Fibroblast of pulmonary artery (primary cell): ENCODE results near the gene ZNF91.
"Not testable (repeated sequence)": the region's sequence is repeated elsewhere in the genome, so short reads cannot be mapped to it uniquely, and the experiment has no call there.

ENCODE experiments used
- DNase-seq: peaks from one replicate; pipeline ENCODE4 v3.0.0-alpha.2; 2010; ENCODE audit warnings: low read depth
- H3K4me3 ChIP-seq: replicated peaks from 2 replicates; pipeline ENCODE4 v1.5.1; 2011; ENCODE audit warnings: low read depth, mild to moderate bottlenecking, control low read depth, low read length, moderate library complexity
- CTCF ChIP-seq: IDR thresholded peaks from 2 replicates; pipeline ENCODE4 v1.5.1; 2011; ENCODE audit warnings: mild to moderate bottlenecking, control low read depth, low read length, inconsistent platforms; ENCODE audit errors: missing control alignments

Gene ZNF91

DNA sequence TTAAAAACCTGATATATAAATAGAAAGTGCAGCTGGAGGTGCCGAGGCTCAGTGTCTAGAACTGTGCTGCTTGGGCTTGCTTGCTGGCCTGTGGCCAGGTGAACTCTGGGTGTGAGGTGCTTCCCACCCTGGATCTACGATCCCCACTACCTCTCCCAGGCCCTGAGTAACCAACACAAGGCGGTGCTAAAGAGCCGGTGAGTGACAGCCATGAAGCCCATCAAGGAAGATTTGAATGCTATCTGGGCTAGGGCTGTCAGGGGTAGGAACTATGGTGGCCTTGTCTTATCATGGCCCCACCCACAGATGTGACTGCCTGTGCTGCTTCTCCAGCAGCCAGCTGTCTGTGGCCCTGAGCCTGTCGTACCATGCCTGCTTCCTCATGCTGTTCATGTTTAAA is 25.6 kb upstream of the ZNF91 start:
- DNase-seq = no peak

GRCh38 chr19:23419261-23419660 is 24.0 kb upstream of the ZNF91 start:
- DNase-seq, H3K4me3 ChIP-seq: not testable (repeated sequence)

More for the DNA sequence above, 25.6 kb upstream of the ZNF91 start:
- H3K4me3 ChIP-seq = no peak overlapping the region
- no peak for TF ChIP-seq CTCF

- DNase-seq = peak; percentile 4
- TF ChIP-seq CTCF = no peak
- H3K4me3 ChIP-seq = peak overlapping the region; percentile 31
Measured at GRCh38 chr19:23415561-23416191, 20.4 kb upstream of the ZNF91 start.

GRCh38 chr19:23415034-23415433 is 19.8 kb upstream of the ZNF91 start:
- DNase-seq = no peak
- H3K4me3 ChIP-seq = peak overlapping the region; percentile 31
- no peak for TF ChIP-seq CTCF

DNA sequence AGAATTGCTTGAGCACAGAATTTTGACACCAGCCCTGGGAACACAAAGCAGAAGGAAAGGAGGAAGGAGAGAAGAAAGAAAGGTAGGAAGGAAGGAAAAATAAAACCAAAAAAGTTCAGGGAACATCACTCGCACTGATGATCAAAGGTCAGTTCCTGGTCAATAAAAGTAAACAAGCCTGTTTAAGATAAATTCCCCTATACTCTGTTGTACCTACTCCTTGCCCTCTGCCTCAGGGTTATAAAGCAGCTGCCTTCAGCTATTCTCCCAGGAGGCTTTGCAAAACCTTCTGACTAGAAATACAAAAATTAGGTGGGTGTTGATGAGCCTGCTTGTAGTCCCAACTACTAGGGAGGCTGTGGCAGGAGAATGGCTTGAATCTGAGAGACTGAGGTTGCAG is 14.9 kb upstream of the ZNF91 start:
- no peak for DNase-seq
- no peak for TF ChIP-seq CTCF
- H3K4me3 ChIP-seq = no peak overlapping the region

DNA sequence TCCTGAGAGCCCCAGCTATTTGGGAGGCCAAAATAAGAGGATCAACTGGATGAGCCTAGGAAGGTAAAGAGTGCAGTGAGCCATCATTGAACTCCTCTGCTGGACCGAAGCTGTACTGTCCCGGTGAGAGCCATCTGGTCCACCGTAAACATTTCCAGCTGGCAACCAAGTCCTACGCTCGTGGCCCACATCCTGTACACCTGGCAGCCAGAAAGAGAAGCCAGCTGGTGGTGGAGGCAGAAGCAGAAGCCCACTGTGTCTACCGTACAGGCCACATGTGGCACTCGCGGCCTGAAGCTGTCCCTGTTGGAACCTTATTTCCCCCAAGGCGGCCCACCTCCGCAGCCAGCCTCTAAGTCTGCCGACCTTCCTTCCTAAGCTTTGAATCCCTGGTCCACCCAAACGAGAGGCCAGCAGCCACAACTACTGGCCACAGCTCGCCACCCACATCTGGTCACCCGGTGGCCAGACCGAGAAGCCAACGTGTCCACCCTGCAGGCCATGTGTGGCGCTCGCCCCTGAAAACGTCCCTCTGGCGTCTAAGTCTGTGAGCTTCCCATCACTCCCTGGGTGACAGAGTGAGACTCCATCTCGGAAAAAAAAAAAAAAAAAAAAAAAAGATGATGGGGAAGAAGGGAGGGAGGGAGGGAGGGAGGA is 14.2 kb upstream of the ZNF91 start:
- H3K4me3 ChIP-seq = no peak overlapping the region
- no peak for TF ChIP-seq CTCF
- no peak for DNase-seq

GRCh38 chr19:23407616-23408133 is 12.4 kb upstream of the ZNF91 start:
- no peak for DNase-seq
- no peak overlapping the region for H3K4me3 ChIP-seq
- TF ChIP-seq CTCF = no peak
